Measurements from ENCODE around the gene RAD9A.
"Not testable (repeated sequence)": the region's sequence is repeated elsewhere in the genome, so short reads cannot be mapped to it uniquely, and the experiment has no call there.

The RAD9A gene

DNA sequence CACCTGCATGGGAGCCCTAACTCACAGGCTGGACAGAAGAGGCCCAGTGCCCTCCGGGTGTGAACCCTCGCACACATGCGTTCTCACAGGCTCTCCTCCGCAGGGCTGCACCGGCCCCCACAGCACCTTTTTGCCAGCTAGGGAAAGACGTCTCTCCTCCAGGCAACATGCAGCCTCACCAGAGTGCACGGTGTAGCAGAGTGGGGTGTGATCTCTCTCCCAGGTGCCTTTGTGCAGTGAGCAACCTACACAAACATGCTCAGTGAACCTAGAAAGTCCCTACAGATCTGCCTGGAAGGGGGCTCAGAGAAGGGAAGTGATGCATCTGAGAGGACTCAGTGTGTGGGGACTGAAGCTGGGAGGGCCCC, 20.0 kb downstream of the RAD9A start:
- DNase-seq: no peak

DNA sequence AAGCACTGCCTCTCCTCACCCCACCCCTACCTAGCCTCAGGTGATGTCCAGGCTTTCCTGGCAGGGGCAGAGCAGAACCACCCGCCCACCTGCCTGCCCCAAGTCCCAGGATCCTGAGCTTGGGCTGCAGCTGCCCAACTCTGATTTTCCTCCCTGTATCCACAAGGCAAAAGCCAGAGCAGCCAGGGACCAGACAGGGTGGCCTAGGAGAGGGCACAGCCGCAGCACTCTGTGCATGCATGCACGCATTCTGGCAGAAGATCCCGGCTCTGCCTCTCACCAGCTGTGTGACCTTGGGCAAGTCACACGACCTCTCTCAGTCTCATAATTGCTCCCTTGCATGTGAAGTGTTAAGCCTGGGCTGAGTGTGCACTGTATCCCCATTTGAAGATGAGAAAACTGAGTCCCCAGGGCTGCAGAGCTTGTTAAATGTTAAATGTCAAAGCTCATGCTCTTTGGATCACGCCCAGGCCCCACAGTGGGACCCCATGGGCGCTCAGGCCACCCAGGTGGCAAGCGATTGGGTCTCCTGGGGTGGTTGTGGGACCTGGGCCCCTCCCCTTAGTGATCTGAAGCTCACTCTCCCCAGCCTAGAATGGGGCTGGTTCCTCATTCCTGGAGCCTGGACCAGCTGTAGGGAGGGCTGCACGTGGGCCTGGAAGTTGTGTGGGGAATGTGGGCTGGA, 20.9 kb downstream of the RAD9A start:
- no peak for DNase-seq

DNA sequence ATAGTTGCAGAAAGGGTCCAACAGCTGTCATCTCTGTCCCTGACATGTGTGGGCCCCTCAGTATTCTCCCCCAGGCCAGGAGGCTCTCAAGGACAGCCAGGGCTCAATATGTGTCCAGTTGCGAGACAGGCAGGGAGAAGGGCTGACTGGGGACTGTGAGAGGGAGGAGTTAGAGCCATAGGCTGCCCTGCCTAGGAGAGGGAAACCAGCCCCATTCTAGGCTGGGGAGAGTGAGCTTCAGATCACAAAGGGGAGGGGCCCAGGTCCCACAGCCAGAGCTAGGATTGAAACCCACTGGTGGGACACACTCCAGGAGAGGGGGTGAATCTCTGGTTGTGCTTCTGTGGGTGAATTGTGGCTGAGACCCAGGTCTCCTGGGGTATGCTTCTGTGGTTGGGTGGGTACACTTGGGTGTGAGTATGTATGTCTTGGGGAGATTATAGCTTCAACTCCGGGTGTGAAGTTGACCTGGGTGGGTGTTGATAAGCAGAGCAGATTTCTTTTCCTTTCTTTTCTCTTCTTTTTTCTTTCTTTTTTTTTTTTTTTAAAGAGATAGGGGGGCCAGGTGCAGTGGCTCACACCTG, 21.6 kb downstream of the RAD9A start:
- DNase-seq: no peak

DNA sequence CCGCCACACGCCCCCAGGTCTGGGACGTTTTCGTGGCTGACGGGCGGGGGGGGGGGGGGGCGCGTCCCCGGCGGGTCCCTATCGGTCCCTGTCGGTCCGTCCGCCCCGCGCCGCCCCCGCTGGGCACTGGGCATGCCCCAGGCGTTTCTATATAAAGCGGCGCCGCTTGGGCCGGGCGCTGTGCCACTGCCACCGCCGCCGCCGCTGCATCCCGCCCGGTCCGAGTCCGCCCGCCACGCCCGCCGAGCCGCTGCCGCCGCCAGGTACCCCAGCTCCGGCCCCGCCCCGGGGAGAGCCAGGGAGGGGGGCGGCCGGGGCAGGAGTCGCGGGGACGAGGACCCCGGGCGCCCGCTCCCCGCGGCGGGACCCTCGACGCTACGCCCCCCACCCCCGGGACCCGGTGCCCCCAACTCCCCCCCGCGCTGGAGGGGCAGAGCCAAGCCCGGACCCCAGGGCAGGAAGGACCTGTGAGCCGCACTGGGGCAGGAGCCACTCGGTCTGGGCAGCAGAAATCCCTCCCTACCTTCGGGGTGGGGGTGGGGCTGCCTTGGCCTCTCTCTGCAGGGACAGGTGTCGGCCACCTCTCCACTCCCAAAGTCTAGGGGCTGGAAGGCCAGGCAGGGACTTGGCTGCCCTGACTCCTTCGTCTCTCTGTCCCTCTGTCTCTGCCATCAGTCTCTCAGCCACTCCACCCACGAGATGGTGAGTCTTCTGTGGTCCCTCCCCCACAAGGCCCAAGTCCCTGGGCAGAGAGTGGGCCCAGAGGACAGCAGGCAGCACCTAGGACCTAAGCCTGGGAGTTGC, 23.9 kb downstream of the RAD9A start, which contains the start of gene CARNS1:
TSS of gene CARNS1 (plus strand) at position 178 of the 804 bp plus-strand sequence. CDS start at position 700, 522 bp downstream.
- DNase-seq: no peak

- DNase-seq: no peak
Measured at GRCh38 chr11:67416416-67417335, 24.9 kb downstream of the RAD9A start.

GRCh38 chr11:67417425-67417824, 25.6 kb downstream of the RAD9A start:
- no peak for DNase-seq

DNA sequence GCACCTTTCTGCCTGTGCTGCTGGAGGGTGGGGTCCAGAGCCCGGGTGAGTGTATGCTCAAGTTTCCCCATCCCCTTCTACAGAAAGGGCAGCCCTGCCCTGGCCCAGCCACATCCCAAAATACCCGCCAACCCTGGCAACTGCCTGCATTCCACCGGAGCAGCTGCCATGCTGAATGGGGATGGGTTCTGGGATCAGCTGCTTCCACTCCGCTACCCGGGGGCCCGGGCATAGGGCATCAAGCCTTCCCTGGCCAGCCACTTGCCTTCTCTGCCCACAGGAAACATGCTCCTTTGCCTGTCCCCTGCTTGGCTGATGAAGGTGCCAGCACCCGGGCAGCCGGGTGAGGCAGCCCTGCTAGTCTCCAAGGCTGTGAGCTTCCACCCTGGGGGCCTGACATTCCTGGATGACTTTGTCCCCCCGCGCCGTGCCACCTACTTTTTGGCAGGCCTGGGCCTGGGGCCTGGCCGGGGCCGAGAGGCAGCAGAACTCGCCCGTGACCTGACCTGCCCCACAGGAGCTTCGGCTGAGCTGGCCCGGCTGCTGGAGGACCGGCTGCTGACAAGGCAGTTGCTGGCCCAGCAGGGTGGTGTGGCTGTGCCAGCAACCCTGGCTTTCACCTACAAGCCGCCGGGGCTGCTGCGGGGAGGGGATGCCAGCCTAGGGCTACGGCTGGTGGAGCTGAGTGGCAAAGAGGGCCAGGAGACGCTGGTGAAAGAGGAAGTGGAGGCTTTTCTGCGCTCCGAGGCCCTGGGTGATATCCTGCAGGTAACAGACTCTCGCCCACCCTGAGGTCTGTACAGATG, 26.9 kb downstream of the RAD9A start:
- no peak for DNase-seq

DNA sequence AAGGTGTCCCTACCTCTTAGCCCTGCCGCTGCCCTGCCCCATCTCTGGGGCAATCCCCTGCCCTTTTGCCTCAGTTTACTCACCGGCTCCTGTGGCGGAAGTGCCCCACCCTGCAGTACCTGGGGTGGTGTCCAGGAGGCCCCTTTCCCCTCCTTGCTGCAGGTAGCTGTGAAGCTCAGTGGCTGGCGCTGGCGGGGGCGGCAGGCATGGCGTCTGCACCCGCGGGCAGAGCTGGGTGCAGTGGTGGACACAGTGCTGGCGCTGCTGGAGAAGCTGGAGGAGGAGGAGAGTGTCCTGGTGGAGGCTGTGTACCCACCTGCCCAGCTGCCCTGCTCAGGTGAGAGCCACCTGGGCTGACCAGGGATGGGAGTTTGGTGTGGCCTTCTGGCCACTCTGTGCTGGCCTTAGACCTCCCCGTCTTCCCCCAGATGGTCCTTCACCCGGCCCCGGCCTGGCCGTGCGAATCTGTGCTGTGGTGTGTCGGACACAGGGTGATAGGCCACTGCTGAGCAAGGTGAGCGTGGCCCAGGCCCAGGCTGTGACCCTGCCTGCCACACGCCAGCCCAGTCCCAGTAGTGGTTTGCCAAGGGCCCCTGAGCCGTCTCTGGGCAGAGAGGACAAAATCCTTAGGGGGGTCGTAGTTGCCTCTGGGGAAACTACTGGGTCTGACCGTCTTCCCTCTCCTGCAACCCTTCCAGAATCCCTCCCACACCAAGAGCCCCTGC, 27.7 kb downstream of the RAD9A start:
- no peak for DNase-seq

DNA sequence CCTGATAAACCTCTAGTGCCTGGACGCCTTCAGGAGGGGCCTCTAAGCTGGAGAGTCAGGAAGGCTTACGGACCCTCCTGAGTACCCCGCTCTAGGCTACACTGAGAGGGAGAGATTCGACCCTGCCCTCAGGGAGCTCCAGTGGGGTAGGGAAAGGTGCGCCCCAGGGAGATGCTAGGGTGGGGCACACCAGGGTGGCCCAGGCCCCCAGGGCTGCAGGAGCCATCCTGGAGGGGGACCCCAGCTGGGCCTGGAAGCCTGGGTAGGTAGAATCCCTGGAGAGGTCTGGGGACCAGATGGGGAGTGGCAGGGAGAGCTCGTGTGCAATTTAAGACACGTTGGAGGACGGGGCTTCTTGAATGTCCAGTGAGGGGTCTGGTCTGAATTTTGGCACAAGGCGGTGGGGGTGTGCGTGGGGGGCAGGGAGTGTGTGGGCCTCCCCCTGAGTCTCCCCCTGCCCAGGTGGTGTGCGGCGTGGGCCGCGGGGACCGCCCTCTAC, 28.4 kb downstream of the RAD9A start:
- DNase-seq: peak; percentile 45

- DNase-seq: peak; percentile 94
Measured at GRCh38 chr11:67420646-67421429, 29.1 kb downstream of the RAD9A start.

DNA sequence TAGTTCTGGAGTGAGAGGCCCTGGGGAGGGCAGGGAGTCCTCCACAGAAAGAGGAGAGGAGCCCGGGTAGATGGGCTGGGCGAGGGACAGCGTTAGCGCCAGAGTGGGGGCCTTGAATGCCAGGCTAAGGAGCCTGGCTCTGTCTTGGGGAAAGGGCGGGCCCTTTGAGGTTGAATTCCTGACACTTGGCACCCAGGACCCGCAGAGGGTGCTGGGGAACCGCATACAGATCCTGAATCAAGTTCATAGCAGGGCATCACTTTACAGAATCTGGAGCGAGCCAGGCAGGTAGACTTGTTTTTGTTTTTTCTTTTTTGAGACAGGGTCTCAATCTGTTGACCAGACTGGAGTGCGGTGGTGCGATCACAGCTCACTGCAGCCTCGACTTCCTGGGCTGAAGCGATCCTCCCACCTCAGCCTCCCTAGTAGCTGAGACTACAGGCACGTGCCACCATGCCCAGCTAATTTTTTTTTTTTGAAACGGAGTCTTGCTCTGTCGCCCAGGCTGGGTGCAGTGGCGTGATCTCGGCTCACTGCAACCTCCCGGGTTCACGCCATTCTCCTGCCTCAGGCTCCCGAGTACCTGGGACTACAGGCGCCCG, 29.7 kb downstream of the RAD9A start:
- no peak for DNase-seq

DNA sequence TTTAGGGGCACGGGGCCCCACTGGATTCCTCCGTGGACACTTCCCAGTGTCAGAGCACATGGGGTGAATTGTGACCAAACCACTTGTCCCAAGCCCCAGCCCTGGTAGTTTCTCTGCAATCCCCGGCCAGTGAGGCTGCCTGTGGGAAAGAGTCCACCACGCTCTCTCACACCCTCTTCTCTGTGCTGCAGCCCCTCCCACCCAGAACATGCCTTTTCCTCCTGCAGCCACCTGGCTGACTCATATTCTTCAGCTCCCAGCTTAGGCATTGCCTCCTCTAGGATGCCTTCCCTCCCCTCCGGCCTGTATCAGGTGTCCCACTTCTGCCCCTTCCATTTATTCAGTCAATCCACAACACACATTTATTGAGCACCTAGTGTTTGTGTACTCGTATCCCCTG, 31.1 kb downstream of the RAD9A start:
- peak; percentile 16 for DNase-seq

GRCh38 chr11:67423466-67423865, 31.7 kb downstream of the RAD9A start:
- DNase-seq: no peak

- DNase-seq: no peak
Measured at GRCh38 chr11:67423891-67424613, 32.3 kb downstream of the RAD9A start.

DNA sequence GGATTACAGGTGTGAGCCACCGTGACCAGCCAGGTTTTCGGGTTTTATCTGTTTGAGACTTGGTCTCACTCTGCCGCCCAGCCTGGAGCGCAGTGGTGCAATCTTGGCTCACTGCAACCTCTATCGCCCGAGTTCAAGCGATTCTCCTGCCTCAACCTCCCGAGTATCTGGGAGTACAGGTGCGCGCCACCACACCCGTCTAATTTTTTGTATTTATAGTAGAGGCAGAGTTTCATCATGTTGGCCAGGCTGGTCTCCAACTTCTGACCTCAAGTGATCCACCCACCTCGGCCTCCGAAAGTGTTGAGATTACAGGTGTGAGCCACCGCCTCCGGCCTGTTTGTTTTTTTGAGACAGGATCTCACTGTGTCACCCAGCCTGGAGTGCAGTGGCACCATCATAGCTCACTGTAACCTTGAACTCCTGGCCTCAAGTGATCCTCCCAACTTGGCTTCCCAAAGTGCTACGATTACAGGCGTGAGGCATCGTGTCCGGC, 35.6 kb downstream of the RAD9A start:
- not testable (repeated sequence) for DNase-seq

GRCh38 chr11:67428052-67429001, 36.5 kb downstream of the RAD9A start, which contains the start of gene RPS6KB2:
Gene RPS6KB2 (plus strand): TSS chr11:67428494. CDS start chr11:67428546, 52 bp downstream.
- DNase-seq: peak; percentile 97

- peak; percentile 49 for DNase-seq
Measured at GRCh38 chr11:67429038-67429668, 37.4 kb downstream of the RAD9A start.
